GM12878 (cell line): ENCODE data around the gene LCN12. TPM values are rescaled to one million over a fixed set of nuclear protein-coding genes. Genes with fewer than 3 reads are reported as not detected.
A peak's percentile ranks its signal among the peaks of the same experiment; 100 is the strongest.

Experiments
- BRCA1 ChIP-seq: IDR thresholded peaks from 2 replicates; pipeline ENCODE4 v1.6.1; 2011; ENCODE audit warnings: low read depth, low read length, improper control_type of control experiment
- HDAC2 ChIP-seq: fragments of 200-600 bp; sonication (generic); IDR thresholded peaks from 2 replicates; pipeline ENCODE4 v1.6.1; 2017
- MXI1 ChIP-seq: fragments of 150-350 bp; IDR thresholded peaks from 2 replicates; pipeline ENCODE4 v1.6.1; 2011; ENCODE audit warnings: low read depth, mild to moderate bottlenecking, inconsistent platforms, low read length, improper control_type of control experiment
- RCOR1 ChIP-seq: conservative IDR thresholded peaks from 2 replicates; pipeline ENCODE4 v1.6.1; 2012; ENCODE audit warnings: low read depth, low read length, improper control_type of control experiment
- RELA ChIP-seq: fragments of 450-650 bp; IDR thresholded peaks from 2 replicates; pipeline ENCODE4 v1.8.0; 2014; ENCODE audit warnings: borderline replicate concordance; ENCODE audit not compliant: partially characterized antibody
- SIX5 ChIP-seq: IDR thresholded peaks from 2 replicates; pipeline ENCODE4 v1.6.1; 2011; ENCODE audit warnings: mild to moderate bottlenecking, low read depth, low read length, moderate library complexity; ENCODE audit not compliant: severe bottlenecking
- SMAD1 ChIP-seq: fragments of 450-650 bp; IDR thresholded peaks from 2 replicates; pipeline ENCODE4 v1.6.1; 2018; ENCODE audit warnings: mild to moderate bottlenecking, low read depth; ENCODE audit not compliant: partially characterized antibody
- WRNIP1 ChIP-seq: IDR thresholded peaks from 2 replicates; pipeline ENCODE4 v1.6.1; 2011; ENCODE audit warnings: low read depth, low read length, improper control_type of control experiment, borderline replicate concordance
- polyA plus RNA-seq, 11 experiments: library from polyadenylated mRNA; depleted of rRNA in 4 of 11; unstranded in 6 of 11; stranded (reverse) in 5 of 11; fragments of >200 nt; fragmentation: Nextera tagmentation in 4 of 11; fragmentation: Illumina TruSeq in 1 of 11; extraction: Ambion mirVana in 4 of 11; extraction: Trizol in 1 of 11; gene quantifications; 1 replicate in 1 of 11; 2 replicates in 10 of 11; pipeline versions ENCODE4 v1.2.1 to v1.2.3, GENCODE V29; 2011 to 2016; ENCODE audit warnings: inconsistent platforms in 2 of 11, missing spikeins in 2 of 11, low read depth in 1 of 11
- total RNA-seq, 4 experiments: library from RNA; depleted of rRNA in 3 of 4; stranded (reverse); fragments of >200 nt in 3 of 4; fragmentation: Illumina TruSeq in 1 of 4; extraction: Trizol in 1 of 4; gene quantifications; 2 replicates each; pipeline versions ENCODE4 v1.2.1 to v1.2.3, GENCODE V29; 2013 to 2021
- TF ChIP-seq, protein P1 (sequence below): fragments of 150-350 bp; IDR thresholded peaks from 2 replicates; pipeline ENCODE4 v1.6.1; 2016; ENCODE audit warnings: low read depth, low read length
- TF ChIP-seq, protein P2 (sequence below): fragments of 450-650 bp; IDR thresholded peaks from 2 replicates; pipeline ENCODE4 v1.6.1; 2017; ENCODE audit warnings: borderline replicate concordance
- TF ChIP-seq, protein P3 (sequence below): IDR thresholded peaks from 2 replicates; pipeline ENCODE4 v1.6.1; 2011; ENCODE audit warnings: low read depth, mild to moderate bottlenecking, low read length, moderate library complexity, borderline replicate concordance; ENCODE audit errors: extremely low read depth
- TF ChIP-seq, protein P4 (sequence below): fragments of 450-650 bp; formaldehyde crosslinking; IDR thresholded peaks from 2 replicates; pipeline ENCODE4 v1.5.0; 2022; ENCODE audit warnings: mild to moderate bottlenecking, missing genetic modification characterization
- TF ChIP-seq, protein P5 (sequence below): fragments of 450-650 bp; IDR thresholded peaks from 2 replicates; pipeline ENCODE4 v1.6.1; 2017; ENCODE audit warnings: mild to moderate bottlenecking
- TF ChIP-seq, protein P6 (sequence below): IDR thresholded peaks from 2 replicates; pipeline ENCODE4 v1.6.1; 2012; ENCODE audit warnings: low read depth, low read length, improper control_type of control experiment

The LCN12 gene
- total and polyA plus RNA-seq, 10 of the 15 experiments (the other 5 are each of a cell fraction or from before 2014, with no cell fraction given) = 0.06 to 0.64 (median 0.40) TPM; not detected in 3

DNA sequence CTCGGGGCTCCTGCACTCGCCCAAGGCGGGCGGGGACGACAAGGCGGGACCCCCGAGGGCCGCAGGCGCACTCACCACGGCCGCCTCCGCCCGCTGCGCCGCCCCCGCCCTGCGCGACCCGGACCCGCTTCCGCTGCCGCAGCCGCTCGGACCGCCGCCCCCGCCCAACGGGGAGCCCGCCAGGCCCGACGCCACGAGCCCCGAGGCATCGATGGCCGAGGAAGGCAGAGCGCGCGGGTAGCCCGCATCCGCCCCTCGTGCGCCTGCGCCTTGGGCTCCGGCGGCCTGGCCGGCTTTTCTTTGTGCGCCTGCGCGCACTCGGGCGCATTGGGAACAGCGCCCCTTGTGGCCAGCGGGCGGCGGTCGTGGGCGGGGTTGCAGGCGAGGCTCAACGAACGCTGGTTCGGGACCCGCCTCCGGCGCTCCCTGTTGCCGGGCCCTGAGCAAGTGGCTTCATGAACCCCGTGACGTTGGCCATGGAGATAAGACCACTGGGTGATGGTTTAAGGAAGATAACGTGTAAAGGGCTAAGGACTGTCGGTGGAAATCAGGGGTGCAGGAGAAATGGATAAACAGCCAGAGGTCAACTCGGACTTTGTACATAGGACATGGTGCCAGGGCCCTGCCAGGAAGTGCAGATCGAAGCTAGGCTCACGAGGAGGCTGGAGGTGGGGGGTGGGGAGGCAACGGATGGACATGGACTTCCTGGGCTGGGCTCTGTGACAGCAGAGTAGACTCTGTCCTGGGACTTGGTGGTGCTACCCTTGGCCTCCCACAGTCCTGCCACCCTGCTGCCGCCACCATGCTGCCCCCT is 7.3 kb upstream of the LCN12 start, which contains the start of the genes C8G and FBXW5 (continued):
- TF ChIP-seq, protein P1, sequence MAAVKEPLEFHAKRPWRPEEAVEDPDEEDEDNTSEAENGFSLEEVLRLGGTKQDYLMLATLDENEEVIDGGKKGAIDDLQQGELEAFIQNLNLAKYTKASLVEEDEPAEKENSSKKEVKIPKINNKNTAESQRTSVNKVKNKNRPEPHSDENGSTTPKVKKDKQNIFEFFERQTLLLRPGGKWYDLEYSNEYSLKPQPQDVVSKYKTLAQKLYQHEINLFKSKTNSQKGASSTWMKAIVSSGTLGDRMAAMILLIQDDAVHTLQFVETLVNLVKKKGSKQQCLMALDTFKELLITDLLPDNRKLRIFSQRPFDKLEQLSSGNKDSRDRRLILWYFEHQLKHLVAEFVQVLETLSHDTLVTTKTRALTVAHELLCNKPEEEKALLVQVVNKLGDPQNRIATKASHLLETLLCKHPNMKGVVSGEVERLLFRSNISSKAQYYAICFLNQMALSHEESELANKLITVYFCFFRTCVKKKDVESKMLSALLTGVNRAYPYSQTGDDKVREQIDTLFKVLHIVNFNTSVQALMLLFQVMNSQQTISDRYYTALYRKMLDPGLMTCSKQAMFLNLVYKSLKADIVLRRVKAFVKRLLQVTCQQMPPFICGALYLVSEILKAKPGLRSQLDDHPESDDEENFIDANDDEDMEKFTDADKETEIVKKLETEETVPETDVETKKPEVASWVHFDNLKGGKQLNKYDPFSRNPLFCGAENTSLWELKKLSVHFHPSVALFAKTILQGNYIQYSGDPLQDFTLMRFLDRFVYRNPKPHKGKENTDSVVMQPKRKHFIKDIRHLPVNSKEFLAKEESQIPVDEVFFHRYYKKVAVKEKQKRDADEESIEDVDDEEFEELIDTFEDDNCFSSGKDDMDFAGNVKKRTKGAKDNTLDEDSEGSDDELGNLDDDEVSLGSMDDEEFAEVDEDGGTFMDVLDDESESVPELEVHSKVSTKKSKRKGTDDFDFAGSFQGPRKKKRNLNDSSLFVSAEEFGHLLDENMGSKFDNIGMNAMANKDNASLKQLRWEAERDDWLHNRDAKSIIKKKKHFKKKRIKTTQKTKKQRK = peak; percentile 65; the same call in 1 of the 2 replicates
- TF ChIP-seq WRNIP1 (no peak), SIX5 (peak; percentile 22), MXI1 (peak; percentile 66; the same call in 1 of the 2 replicates), HDAC2 (no peak), BRCA1 (no peak), RELA (peak; percentile 48), SMAD1 (no peak), RCOR1 (peak; percentile 52; the same call in 1 of the 2 replicates)
- TF ChIP-seq, protein P2, sequence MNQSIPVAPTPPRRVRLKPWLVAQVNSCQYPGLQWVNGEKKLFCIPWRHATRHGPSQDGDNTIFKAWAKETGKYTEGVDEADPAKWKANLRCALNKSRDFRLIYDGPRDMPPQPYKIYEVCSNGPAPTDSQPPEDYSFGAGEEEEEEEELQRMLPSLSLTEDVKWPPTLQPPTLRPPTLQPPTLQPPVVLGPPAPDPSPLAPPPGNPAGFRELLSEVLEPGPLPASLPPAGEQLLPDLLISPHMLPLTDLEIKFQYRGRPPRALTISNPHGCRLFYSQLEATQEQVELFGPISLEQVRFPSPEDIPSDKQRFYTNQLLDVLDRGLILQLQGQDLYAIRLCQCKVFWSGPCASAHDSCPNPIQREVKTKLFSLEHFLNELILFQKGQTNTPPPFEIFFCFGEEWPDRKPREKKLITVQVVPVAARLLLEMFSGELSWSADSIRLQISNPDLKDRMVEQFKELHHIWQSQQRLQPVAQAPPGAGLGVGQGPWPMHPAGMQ = no peak
- TF ChIP-seq, protein P3, sequence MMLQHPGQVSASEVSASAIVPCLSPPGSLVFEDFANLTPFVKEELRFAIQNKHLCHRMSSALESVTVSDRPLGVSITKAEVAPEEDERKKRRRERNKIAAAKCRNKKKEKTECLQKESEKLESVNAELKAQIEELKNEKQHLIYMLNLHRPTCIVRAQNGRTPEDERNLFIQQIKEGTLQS = peak; percentile 7; the same call in 1 of the 2 replicates
- TF ChIP-seq, protein P4, sequence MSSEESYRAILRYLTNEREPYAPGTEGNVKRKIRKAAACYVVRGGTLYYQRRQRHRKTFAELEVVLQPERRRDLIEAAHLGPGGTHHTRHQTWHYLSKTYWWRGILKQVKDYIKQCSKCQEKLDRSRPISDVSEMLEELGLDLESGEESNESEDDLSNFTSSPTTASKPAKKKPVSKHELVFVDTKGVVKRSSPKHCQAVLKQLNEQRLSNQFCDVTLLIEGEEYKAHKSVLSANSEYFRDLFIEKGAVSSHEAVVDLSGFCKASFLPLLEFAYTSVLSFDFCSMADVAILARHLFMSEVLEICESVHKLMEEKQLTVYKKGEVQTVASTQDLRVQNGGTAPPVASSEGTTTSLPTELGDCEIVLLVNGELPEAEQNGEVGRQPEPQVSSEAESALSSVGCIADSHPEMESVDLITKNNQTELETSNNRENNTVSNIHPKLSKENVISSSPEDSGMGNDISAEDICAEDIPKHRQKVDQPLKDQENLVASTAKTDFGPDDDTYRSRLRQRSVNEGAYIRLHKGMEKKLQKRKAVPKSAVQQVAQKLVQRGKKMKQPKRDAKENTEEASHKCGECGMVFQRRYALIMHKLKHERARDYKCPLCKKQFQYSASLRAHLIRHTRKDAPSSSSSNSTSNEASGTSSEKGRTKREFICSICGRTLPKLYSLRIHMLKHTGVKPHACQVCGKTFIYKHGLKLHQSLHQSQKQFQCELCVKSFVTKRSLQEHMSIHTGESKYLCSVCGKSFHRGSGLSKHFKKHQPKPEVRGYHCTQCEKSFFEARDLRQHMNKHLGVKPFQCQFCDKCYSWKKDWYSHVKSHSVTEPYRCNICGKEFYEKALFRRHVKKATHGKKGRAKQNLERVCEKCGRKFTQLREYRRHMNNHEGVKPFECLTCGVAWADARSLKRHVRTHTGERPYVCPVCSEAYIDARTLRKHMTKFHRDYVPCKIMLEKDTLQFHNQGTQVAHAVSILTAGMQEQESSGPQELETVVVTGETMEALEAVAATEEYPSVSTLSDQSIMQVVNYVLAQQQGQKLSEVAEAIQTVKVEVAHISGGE = no peak
- TF ChIP-seq, protein P5, sequence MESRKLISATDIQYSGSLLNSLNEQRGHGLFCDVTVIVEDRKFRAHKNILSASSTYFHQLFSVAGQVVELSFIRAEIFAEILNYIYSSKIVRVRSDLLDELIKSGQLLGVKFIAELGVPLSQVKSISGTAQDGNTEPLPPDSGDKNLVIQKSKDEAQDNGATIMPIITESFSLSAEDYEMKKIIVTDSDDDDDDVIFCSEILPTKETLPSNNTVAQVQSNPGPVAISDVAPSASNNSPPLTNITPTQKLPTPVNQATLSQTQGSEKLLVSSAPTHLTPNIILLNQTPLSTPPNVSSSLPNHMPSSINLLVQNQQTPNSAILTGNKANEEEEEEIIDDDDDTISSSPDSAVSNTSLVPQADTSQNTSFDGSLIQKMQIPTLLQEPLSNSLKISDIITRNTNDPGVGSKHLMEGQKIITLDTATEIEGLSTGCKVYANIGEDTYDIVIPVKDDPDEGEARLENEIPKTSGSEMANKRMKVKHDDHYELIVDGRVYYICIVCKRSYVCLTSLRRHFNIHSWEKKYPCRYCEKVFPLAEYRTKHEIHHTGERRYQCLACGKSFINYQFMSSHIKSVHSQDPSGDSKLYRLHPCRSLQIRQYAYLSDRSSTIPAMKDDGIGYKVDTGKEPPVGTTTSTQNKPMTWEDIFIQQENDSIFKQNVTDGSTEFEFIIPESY = no peak
- TF ChIP-seq, protein P6, sequence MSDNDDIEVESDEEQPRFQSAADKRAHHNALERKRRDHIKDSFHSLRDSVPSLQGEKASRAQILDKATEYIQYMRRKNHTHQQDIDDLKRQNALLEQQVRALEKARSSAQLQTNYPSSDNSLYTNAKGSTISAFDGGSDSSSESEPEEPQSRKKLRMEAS = peak; percentile 35
